BJ (cell line): ENCODE measurements around the gene TTC28. TPM values are rescaled to one million over a fixed set of nuclear protein-coding genes. Genes with fewer than 3 reads are reported as not detected.

Experiments used
- CTCF ChIA-PET: fragments of 350-600 bp; formaldehyde crosslinking; extraction: SDS; loops from one replicate; lab custom pipeline; 2021; ENCODE audit warnings: antibody characterized with exemption, inconsistent platforms; lab: Yijun Ruan, JAX
- POLR2A ChIA-PET: fragments of 300-600 bp; sonication (Branson Sonifier 250); formaldehyde crosslinking; extraction: SDS; loops from one replicate; lab custom pipeline; 2021; ENCODE audit warnings: antibody characterized with exemption; lab: Charles Lee
- DNase-seq: peaks from one replicate; pipeline ENCODE4 v3.0.0-alpha.2; 2011; ENCODE audit warnings: low read depth
- H3K27me3 ChIP-seq: 2 replicates; pipeline ENCODE4 v1.6.0; 2011; ENCODE audit warnings: low read length; ENCODE audit not compliant: control insufficient read depth, insufficient read depth
- H3K36me3 ChIP-seq: 2 replicates; pipeline ENCODE4 v1.5.1; 2011; ENCODE audit warnings: low read length; ENCODE audit not compliant: control insufficient read depth, insufficient read depth
- H3K4me3 ChIP-seq: 2 replicates; pipeline ENCODE4 v1.5.1; 2011; ENCODE audit warnings: low read depth, mild to moderate bottlenecking, control low read depth, low read length
- polyA plus RNA-seq: library from polyadenylated mRNA; depleted of rRNA; stranded (reverse); fragments of >200 nt; gene quantifications from 2 replicates; pipeline ENCODE4 v1.2.3, GENCODE V29; 2011
- TF ChIP-seq, protein P1 (sequence below): IDR thresholded peaks from 2 replicates; pipeline ENCODE4 v1.5.1; 2011; ENCODE audit warnings: low read depth, mild to moderate bottlenecking, control low read depth, inconsistent platforms, low read length, moderate library complexity; ENCODE audit not compliant: insufficient read depth

TTC28 gene
- polyA plus RNA-seq, 1 experiment = 8.7 TPM

DNA sequence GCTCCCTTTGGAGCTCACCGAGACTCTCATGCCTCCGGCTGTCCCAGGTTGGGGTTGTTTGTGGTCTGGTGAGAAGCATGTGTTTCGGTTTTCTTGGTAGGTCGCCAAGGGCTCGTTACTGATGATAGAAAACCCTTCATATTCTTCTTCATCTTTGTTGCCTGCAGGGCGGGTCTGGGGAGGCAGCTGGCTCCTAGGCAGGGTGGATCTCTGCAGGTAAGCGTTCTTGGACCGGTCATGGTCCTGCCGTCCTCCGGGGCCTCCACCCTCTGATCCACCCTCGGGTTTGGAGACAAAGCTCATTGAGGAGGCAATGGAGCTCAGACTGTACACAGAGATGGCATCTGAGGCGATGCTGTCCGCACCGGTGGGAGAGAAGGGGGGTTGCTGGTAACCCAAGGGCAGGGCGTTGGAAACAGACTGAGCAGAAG lies 696.3 kb downstream of the TTC28 start:
- DNase-seq = no peak
- ChIA-PET POLR2A (no interaction called here), CTCF (interaction anchor here (0.7 to 1.8 kb wide), 6 partner anchors 26 to 112 kb away, joined by 3 to 4 read pairs (median 3); no protein-coding TSS in a partner anchor)
- TF ChIP-seq, protein P1, sequence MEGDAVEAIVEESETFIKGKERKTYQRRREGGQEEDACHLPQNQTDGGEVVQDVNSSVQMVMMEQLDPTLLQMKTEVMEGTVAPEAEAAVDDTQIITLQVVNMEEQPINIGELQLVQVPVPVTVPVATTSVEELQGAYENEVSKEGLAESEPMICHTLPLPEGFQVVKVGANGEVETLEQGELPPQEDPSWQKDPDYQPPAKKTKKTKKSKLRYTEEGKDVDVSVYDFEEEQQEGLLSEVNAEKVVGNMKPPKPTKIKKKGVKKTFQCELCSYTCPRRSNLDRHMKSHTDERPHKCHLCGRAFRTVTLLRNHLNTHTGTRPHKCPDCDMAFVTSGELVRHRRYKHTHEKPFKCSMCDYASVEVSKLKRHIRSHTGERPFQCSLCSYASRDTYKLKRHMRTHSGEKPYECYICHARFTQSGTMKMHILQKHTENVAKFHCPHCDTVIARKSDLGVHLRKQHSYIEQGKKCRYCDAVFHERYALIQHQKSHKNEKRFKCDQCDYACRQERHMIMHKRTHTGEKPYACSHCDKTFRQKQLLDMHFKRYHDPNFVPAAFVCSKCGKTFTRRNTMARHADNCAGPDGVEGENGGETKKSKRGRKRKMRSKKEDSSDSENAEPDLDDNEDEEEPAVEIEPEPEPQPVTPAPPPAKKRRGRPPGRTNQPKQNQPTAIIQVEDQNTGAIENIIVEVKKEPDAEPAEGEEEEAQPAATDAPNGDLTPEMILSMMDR = no peak
- Histone ChIP-seq H3K27me3 (no peaks in the 10 kb centered on the region), H3K4me3 (no peak overlapping the region), H3K36me3 (peaks cover 10% of the 10 kb centered on the region)

DNA sequence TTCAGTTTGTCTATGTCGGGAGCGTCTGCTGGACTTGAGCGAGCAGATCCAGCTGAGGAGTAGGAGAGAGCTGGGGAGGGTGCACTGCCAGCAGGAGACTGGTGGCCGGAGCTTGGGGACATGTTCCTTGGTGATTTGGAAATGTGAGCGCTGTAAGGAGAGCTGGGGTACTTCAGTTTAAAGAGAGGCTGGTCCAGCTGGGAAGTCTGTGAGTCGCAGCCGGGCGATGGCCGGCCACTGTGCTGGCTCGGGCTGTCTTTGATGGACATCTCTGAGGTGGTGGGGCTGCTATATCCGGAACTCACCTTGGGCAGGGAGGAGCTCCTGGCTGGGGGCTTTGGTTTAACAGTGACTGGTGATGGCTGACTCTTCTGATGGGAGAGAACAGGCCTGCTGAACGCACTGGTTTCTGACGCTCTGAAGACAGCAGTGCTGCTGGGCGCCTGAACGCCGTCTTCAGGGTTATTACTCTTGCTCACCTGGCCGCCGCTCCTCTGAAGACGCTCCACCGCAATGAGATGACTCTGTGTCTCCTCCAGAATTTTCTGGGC lies 696.9 kb downstream of the TTC28 start:
- Histone ChIP-seq H3K36me3 (peaks cover 10% of the 10 kb centered on the region), H3K4me3 (no peak overlapping the region), H3K27me3 (no peaks in the 10 kb centered on the region)
- ChIA-PET CTCF (interaction anchor here (1.0 to 1.8 kb wide), 3 partner anchors 91 to 102 kb away, joined by 3 to 4 read pairs (median 3); no protein-coding TSS in a partner anchor), POLR2A (no interaction called here)
- no peak for DNase-seq
- TF ChIP-seq, protein P1 = no peak

DNA sequence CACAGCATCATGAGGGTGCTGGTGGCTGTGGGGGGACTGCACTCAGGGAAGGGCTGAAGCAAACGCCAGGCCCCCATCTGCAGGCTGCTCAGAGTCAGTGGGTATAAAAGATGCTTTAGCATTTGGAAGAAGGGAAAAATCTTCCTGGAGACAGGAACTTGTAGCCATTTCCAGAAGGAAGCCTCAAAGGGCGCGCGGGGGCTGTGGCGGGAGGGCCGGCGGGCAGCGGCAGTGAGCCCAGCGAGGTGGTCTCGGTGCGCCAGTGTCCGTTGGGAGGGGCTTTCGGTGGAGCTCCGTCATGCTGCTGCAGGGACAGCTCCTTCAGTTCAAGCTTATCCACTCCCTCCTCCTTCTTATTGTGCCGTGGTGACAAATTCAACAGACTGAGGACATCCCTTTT lies 697.5 kb downstream of the TTC28 start:
- no peak for DNase-seq
- peaks cover 10% of the 10 kb centered on the region for H3K36me3 ChIP-seq
- H3K4me3 ChIP-seq = no peak overlapping the region
- ChIA-PET CTCF (interaction anchor here (1.8 kb wide), 1 partner anchor 102 kb away, joined by 4 read pairs; no protein-coding TSS in a partner anchor), POLR2A (no interaction called here)
- TF ChIP-seq, protein P1 = no peak
- no peaks in the 10 kb centered on the region for H3K27me3 ChIP-seq

DNA sequence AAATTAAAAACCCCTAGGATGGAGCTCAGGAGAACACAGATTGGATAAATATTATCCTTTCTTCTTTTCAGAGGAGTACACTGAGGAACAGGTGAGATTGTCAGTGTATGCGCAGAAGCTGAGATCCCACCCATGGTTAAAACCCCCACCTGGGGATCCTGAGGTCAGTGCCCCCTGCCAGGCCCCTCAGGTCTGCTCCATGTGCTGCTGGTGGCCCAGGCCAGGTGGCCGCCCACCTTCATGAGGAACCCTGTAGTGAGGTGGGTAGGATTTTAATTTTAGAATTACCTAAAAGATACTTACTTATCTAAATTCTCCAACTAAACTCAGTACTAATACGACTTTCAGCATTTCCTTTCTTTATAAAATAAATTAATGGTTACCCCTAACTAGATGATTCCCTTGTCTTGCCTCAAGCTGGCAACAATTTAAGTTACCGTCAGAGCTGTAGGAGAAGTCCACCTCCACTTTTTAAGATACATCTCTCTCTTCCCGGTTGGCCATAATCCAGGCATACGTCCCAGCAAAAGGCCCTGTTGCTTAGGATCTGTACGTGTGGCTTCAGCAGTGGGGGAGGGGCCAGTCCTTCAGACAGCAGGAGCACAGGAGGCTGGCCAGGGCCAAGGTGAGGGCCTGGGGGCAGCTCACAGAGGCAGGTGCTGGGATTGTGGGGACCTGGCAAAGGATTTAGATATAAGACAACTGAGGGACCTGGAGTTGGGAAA lies 699.1 kb downstream of the TTC28 start:
- TF ChIP-seq, protein P1 = no peak
- Histone ChIP-seq H3K27me3 (no peaks in the 10 kb centered on the region), H3K36me3 (peaks cover 9% of the 10 kb centered on the region), H3K4me3 (no peak overlapping the region)
- CTCF ChIA-PET = no interaction called here
- no peak for DNase-seq
- POLR2A ChIA-PET = interaction anchor here (0.5 kb wide), 1 partner anchor 22 kb away, joined by 3 read pairs; no protein-coding TSS in a partner anchor

DNA sequence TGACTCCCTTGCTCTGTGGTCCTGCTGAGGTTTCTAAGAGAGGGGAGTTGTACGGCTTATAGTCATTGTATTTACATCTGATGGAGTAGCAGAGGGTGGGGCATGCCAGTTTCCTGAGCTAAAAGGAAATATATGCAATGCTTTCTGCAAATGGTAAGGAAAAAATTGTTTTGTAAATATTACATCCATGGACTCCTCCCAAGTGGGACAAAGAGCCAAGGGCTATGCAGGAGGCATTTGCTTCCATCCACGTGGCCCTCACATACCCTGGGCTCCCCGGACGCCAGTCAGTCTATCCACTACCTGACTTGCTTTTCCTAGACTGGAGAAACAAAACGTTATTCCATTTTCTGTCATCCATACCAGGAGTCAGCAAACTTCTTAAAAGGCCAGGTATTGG lies 700.8 kb downstream of the TTC28 start:
- Histone ChIP-seq H3K36me3 (peaks cover 5% of the 10 kb centered on the region), H3K27me3 (no peaks in the 10 kb centered on the region), H3K4me3 (no peak overlapping the region)
- TF ChIP-seq, protein P1 = no peak
- POLR2A ChIA-PET = no interaction called here
- no peak for DNase-seq
- CTCF ChIA-PET = no interaction called here
